Skeletal muscle tissue (tissue), 4 donors: ENCODE results near the gene PFN3. TPM values are rescaled to one million over a fixed set of nuclear protein-coding genes. Genes with fewer than 3 reads are reported as not detected.
A peak's percentile ranks its signal among the peaks of the same experiment; 100 is the strongest.

ENCODE experiments used
- H3K27ac ChIP-seq: one replicate; pipeline ENCODE4 v1.7.0; 2013; ENCODE audit warnings: mild to moderate bottlenecking, low read depth, low read length, inconsistent platforms
- H3K27me3 ChIP-seq, 3 donors: one replicate each; pipeline ENCODE4 v1.7.0; 2013; ENCODE audit warnings: low read length in 3 of 3; ENCODE audit not compliant: control insufficient read depth in 3 of 3, insufficient read depth in 3 of 3
- H3K36me3 ChIP-seq, 3 donors: one replicate each; pipeline ENCODE4 v1.7.0; 2013; ENCODE audit warnings: low read length in 3 of 3; ENCODE audit not compliant: control insufficient read depth in 3 of 3, insufficient read depth in 3 of 3
- H3K4me1 ChIP-seq, 3 donors: one replicate each; pipeline ENCODE4 v1.7.0; 2013; ENCODE audit warnings: low read length in 3 of 3, mild to moderate bottlenecking in 3 of 3; ENCODE audit not compliant: control insufficient read depth in 3 of 3, insufficient read depth in 3 of 3
- H3K4me3 ChIP-seq, 3 donors: one replicate each; pipeline ENCODE4 v1.7.0; 2013; ENCODE audit warnings: low read length in 3 of 3
- H3K9ac ChIP-seq, 3 donors: one replicate each; pipeline ENCODE4 v1.7.0; 2013; ENCODE audit warnings: low read length in 3 of 3, mild to moderate bottlenecking in 3 of 3, moderate library complexity in 2 of 3, low read depth in 1 of 3
- H3K9me3 ChIP-seq, 3 donors: one replicate each; pipeline ENCODE4 v1.7.0; 2013; ENCODE audit warnings: low read length in 3 of 3; ENCODE audit not compliant: control insufficient read depth in 3 of 3
- total RNA-seq: library from RNA; depleted of rRNA; stranded (reverse); fragments of >200 nt; gene quantifications from one replicate; pipeline ENCODE4 v1.2.3, GENCODE V29; 2014
- donor health status: Osteomylitis.

PFN3 gene
- total RNA-seq, 1 donor from 2014 or later, result not detected

- peak overlapping the region; percentile 78 for H3K27ac ChIP-seq
- peaks cover 51 to 58% (median 55%) of the 10 kb centered on the region in 3 donors for H3K4me1 ChIP-seq
Measured at GRCh38 chr5:177368869-177369644, 31.4 kb downstream of the PFN3 start.

GRCh38 chr5:177367981-177368868 lies 32.2 kb downstream of the PFN3 start:
- no peak overlapping the region for H3K27ac ChIP-seq

More at GRCh38 chr5:177368869-177369644, 31.4 kb downstream of the PFN3 start:
- H3K27me3 ChIP-seq, result no peaks in the 10 kb centered on the region
- peak overlapping the region in 2 of 3 donors; percentile 66 to 74 for H3K9ac ChIP-seq
- H3K9me3 ChIP-seq, result no peaks in the 10 kb centered on the region
- no peaks in the 10 kb centered on the region for H3K36me3 ChIP-seq
- H3K4me3 ChIP-seq, result peak overlapping the region in 2 of 3 donors; percentile 22 to 35

GRCh38 chr5:177367323-177367848 lies 33.1 kb downstream of the PFN3 start:
- Histone ChIP-seq H3K4me1 (peaks cover 62 to 64% (median 63%) of the 10 kb centered on the region in 3 donors), H3K9me3 (no peaks in the 10 kb centered on the region), H3K27me3 (no peaks in the 10 kb centered on the region), H3K27ac (peak overlapping the region; percentile 92), H3K4me3 (peak overlapping the region; percentile 59 to 79 (median 78)), H3K36me3 (no peaks in the 10 kb centered on the region), H3K9ac (peak overlapping the region; percentile 68 to 91 (median 77))

More at GRCh38 chr5:177367981-177368868, 32.2 kb downstream of the PFN3 start:
- Histone ChIP-seq H3K9me3 (no peaks in the 10 kb centered on the region), H3K4me1 (peaks cover 55 to 62% (median 60%) of the 10 kb centered on the region in 3 donors), H3K4me3 (peak overlapping the region in 2 of 3 donors; percentile 23 to 79), H3K36me3 (no peaks in the 10 kb centered on the region), H3K9ac (peak overlapping the region in 1 of 3 donors; percentile 40), H3K27me3 (no peaks in the 10 kb centered on the region)

GRCh38 chr5:177366528-177367322 lies 33.7 kb downstream of the PFN3 start:
- H3K27me3 ChIP-seq, result no peaks in the 10 kb centered on the region
- H3K4me1 ChIP-seq, result peaks cover 55 to 58% (median 57%) of the 10 kb centered on the region in 3 donors
- H3K9me3 ChIP-seq, result no peaks in the 10 kb centered on the region
- no peaks in the 10 kb centered on the region for H3K36me3 ChIP-seq
- peak overlapping the region; percentile 76 to 79 (median 78) for H3K4me3 ChIP-seq
- H3K9ac ChIP-seq, result peak overlapping the region; percentile 77 to 91 (median 88)
- H3K27ac ChIP-seq, result peak overlapping the region; percentile 92

GRCh38 chr5:177365845-177366527 lies 34.5 kb downstream of the PFN3 start:
- H3K9ac ChIP-seq, result peak overlapping the region; percentile 77 to 91 (median 88)
- peaks cover 48 to 51% (median 50%) of the 10 kb centered on the region in 3 donors for H3K4me1 ChIP-seq
- H3K9me3 ChIP-seq, result no peaks in the 10 kb centered on the region
- no peaks in the 10 kb centered on the region for H3K36me3 ChIP-seq
- peak overlapping the region; percentile 92 for H3K27ac ChIP-seq
- H3K4me3 ChIP-seq, result peak overlapping the region in 1 of 3 donors; percentile 76
- H3K27me3 ChIP-seq, result no peaks in the 10 kb centered on the region

GRCh38 chr5:177364159-177364962 lies 36.1 kb downstream of the PFN3 start:
- H3K9ac ChIP-seq, result no peak overlapping the region
- H3K36me3 ChIP-seq, result no peaks in the 10 kb centered on the region
- no peak overlapping the region for H3K4me3 ChIP-seq
- H3K27me3 ChIP-seq, result no peaks in the 10 kb centered on the region
- H3K9me3 ChIP-seq, result no peaks in the 10 kb centered on the region
- H3K27ac ChIP-seq, result no peak overlapping the region
- peaks cover 36 to 47% (median 44%) of the 10 kb centered on the region in 3 donors for H3K4me1 ChIP-seq

GRCh38 chr5:177363565-177363964 lies 36.9 kb downstream of the PFN3 start:
- Histone ChIP-seq H3K27ac (no peak overlapping the region), H3K36me3 (no peaks in the 10 kb centered on the region), H3K4me1 (peaks cover 36 to 47% (median 44%) of the 10 kb centered on the region in 3 donors), H3K27me3 (no peaks in the 10 kb centered on the region), H3K9me3 (no peaks in the 10 kb centered on the region), H3K4me3 (peak overlapping the region; percentile 52 to 65 (median 56)), H3K9ac (peak overlapping the region in 1 of 3 donors; percentile 57)

- no peak overlapping the region for H3K27ac ChIP-seq
- H3K27me3 ChIP-seq, result no peaks in the 10 kb centered on the region
- H3K4me3 ChIP-seq, result peak overlapping the region; percentile 56 to 77 (median 65)
- no peaks in the 10 kb centered on the region for H3K36me3 ChIP-seq
- peak overlapping the region in 2 of 3 donors; percentile 61 to 80 for H3K9ac ChIP-seq
- H3K9me3 ChIP-seq, result no peaks in the 10 kb centered on the region
- H3K4me1 ChIP-seq, result peaks cover 37 to 47% (median 44%) of the 10 kb centered on the region in 3 donors
Measured at GRCh38 chr5:177362610-177363507, 37.6 kb downstream of the PFN3 start.
